OCI-LY7 (cell line): ENCODE data around the gene GP5.

Experiments used
- EZH2phosphoT487 ChIP-seq: fragments of 200-600 bp; sonication (generic); IDR thresholded peaks from 2 replicates; pipeline ENCODE4 v1.6.1; 2018; ENCODE audit warnings: low read depth, borderline replicate concordance, mild to moderate bottlenecking, mixed run types, antibody characterized with exemption, low read length, moderate library complexity, mixed read lengths
- TF ChIP-seq, protein P1 (sequence below): fragments of 200-600 bp; sonication (generic); conservative IDR thresholded peaks from 2 replicates; pipeline ENCODE4 v1.5.1; 2014; ENCODE audit warnings: mild to moderate bottlenecking, antibody characterized with exemption, low read length, moderate library complexity, mixed read lengths

DNA sequence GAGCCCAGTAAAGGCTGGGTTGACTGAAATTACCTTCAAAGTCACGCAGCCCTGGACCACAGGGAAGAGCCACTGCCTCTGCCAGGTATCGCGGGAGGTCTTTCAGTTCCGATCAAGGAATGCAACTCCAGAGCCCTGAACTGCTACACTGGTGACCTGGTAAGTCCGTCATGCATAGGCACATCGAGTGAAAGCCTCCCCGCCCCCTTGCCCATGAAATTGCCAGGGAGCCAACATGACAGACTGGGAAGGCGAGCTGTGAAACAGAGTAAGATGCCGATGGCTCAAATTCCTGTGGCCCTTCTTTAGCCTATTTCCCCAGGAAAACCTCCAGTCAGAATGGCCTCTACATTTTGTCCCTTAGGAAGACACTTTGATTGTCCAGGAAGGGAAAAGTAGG is 2.3 kb upstream of the GP5 start:
- TF ChIP-seq, protein P1, sequence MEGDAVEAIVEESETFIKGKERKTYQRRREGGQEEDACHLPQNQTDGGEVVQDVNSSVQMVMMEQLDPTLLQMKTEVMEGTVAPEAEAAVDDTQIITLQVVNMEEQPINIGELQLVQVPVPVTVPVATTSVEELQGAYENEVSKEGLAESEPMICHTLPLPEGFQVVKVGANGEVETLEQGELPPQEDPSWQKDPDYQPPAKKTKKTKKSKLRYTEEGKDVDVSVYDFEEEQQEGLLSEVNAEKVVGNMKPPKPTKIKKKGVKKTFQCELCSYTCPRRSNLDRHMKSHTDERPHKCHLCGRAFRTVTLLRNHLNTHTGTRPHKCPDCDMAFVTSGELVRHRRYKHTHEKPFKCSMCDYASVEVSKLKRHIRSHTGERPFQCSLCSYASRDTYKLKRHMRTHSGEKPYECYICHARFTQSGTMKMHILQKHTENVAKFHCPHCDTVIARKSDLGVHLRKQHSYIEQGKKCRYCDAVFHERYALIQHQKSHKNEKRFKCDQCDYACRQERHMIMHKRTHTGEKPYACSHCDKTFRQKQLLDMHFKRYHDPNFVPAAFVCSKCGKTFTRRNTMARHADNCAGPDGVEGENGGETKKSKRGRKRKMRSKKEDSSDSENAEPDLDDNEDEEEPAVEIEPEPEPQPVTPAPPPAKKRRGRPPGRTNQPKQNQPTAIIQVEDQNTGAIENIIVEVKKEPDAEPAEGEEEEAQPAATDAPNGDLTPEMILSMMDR, result no peak
- no peak for TF ChIP-seq EZH2phosphoT487
